ENCODE measurements around the gene LPP. TPM values are rescaled to one million over a fixed set of nuclear protein-coding genes. Genes with fewer than 3 reads are reported as not detected.
A peak's percentile ranks its signal among the peaks of the same experiment; 100 is the strongest.

Gene LPP
- total and polyA plus RNA-seq, 4 donors: 11.1 to 219 (median 66.5) TPM

GRCh38 chr3:188209740-188210139 lies 55.8 kb downstream of the LPP start:
- H3K27ac ChIP-seq (ENCODE audit: low read depth in 1 of 2, low read length in 1 of 2): no peak overlapping the region

GRCh38 chr3:188211476-188211875 lies 57.5 kb downstream of the LPP start:
- peak overlapping the region in 1 of 2 donors; percentile 55 for H3K27ac ChIP-seq (ENCODE audit: low read depth in 1 of 2, low read length in 1 of 2)
- H3K27me3 ChIP-seq (ENCODE audit: control insufficient read depth in 3 of 3, insufficient read depth in 3 of 3, low read length in 2 of 3): no peaks in the 10 kb centered on the region
- DNase-seq (no peak), ATAC-seq (ENCODE audit: insufficient read depth, low FRiP score) (no peak)
- H3K36me3 ChIP-seq (ENCODE audit: control insufficient read depth in 4 of 4, insufficient read depth in 4 of 4, low read length in 4 of 4): peaks cover 0 to 9% (median 4%) of the 10 kb centered on the region in 4 donors
- H3K4me3 ChIP-seq: no peak overlapping the region
- 84 to 90% methylated on average over 4 of the region's 4 CpGs for WGBS, 2 donors
- no peaks in the 10 kb centered on the region for H3K9me3 ChIP-seq (ENCODE audit: control insufficient read depth in 4 of 4, insufficient read depth in 3 of 4, low read length in 3 of 4)
- H3K4me1 ChIP-seq (ENCODE audit: control insufficient read depth in 5 of 5, insufficient read depth in 5 of 5, low read length in 5 of 5): peaks cover 0 to 20% (median 4%) of the 10 kb centered on the region in 5 donors
- H3K9ac ChIP-seq (ENCODE audit: insufficient read depth in 1 of 2, low read length in 2 of 2): no peak overlapping the region
- TF ChIP-seq, protein P1, sequence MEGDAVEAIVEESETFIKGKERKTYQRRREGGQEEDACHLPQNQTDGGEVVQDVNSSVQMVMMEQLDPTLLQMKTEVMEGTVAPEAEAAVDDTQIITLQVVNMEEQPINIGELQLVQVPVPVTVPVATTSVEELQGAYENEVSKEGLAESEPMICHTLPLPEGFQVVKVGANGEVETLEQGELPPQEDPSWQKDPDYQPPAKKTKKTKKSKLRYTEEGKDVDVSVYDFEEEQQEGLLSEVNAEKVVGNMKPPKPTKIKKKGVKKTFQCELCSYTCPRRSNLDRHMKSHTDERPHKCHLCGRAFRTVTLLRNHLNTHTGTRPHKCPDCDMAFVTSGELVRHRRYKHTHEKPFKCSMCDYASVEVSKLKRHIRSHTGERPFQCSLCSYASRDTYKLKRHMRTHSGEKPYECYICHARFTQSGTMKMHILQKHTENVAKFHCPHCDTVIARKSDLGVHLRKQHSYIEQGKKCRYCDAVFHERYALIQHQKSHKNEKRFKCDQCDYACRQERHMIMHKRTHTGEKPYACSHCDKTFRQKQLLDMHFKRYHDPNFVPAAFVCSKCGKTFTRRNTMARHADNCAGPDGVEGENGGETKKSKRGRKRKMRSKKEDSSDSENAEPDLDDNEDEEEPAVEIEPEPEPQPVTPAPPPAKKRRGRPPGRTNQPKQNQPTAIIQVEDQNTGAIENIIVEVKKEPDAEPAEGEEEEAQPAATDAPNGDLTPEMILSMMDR (IDR thresholded peaks at IDR 0.05; ENCODE audit: control extremely low read depth, extremely low read depth): no peak

More at GRCh38 chr3:188209740-188210139, 55.8 kb downstream of the LPP start:
- DNase-seq (no peak), ATAC-seq (ENCODE audit: insufficient read depth, low FRiP score) (no peak)
- Histone ChIP-seq H3K9me3 (ENCODE audit: control insufficient read depth in 4 of 4, insufficient read depth in 3 of 4, low read length in 3 of 4) (peaks cover 0 to 1% (median 0%) of the 10 kb centered on the region in 4 donors), H3K36me3 (ENCODE audit: control insufficient read depth in 4 of 4, insufficient read depth in 4 of 4, low read length in 4 of 4) (peaks cover 0 to 9% (median 4%) of the 10 kb centered on the region in 4 donors), H3K9ac (ENCODE audit: insufficient read depth in 1 of 2, low read length in 2 of 2) (no peak overlapping the region), H3K27me3 (ENCODE audit: control insufficient read depth in 3 of 3, insufficient read depth in 3 of 3, low read length in 2 of 3) (no peaks in the 10 kb centered on the region), H3K4me1 (ENCODE audit: control insufficient read depth in 5 of 5, insufficient read depth in 5 of 5, low read length in 5 of 5) (peaks cover 0 to 15% (median 4%) of the 10 kb centered on the region in 5 donors), H3K4me3 (no peak overlapping the region)
- TF ChIP-seq, protein P1 (IDR thresholded peaks at IDR 0.05; ENCODE audit: control extremely low read depth, extremely low read depth): no peak
- WGBS, 2 donors: 93 to 96% methylated on average over 1 of the region's 1 CpG

DNA sequence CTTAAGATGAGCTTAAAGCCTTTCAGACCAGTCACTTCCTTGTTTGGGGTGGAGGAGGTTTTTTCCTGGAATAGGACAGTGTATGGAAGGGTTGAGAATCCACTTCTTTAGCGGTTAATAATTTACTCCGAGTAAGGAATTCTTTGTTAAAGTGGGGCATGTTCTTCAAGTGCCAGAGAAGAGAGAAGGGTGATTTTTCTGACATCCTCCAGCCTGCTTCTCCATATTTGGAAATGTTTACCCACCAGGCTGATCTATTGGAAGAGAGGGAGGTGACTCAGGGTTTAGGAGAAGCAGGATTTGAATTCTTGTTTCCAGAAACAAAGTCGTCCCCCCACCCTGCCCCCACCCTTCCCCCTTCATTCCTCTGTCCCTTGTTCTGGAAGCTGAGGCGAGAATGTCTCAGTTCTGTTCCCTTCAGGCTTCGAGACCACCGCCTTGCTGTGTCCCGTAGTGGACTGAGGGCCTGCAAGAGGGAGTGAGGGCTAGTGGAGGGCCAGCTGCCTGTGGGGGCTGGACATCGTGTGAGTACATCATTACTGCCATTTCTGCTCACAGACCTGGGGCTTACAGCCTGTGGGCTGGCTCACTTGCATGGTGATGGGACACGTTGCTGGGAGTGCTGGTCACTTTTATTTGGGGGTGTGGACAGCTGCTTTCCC lies 58.5 kb downstream of the LPP start:
- DNase-seq (peak; percentile 27 to 73 (median 44)), ATAC-seq (ENCODE audit: insufficient read depth, low FRiP score) (peak; percentile 46)
- WGBS, 2 donors: 62 to 79% methylated on average over 9 of the region's 9 CpGs
- peaks cover 0 to 9% (median 4%) of the 10 kb centered on the region in 4 donors for H3K36me3 ChIP-seq (ENCODE audit: control insufficient read depth in 4 of 4, insufficient read depth in 4 of 4, low read length in 4 of 4)
- no peak overlapping the region for H3K9ac ChIP-seq (ENCODE audit: insufficient read depth in 1 of 2, low read length in 2 of 2)
- TF ChIP-seq, protein P1 (IDR thresholded peaks at IDR 0.05; ENCODE audit: control extremely low read depth, extremely low read depth): no peak
- H3K4me1 ChIP-seq (ENCODE audit: control insufficient read depth in 5 of 5, insufficient read depth in 5 of 5, low read length in 5 of 5): peaks cover 2 to 28% (median 6%) of the 10 kb centered on the region in 5 donors
- no peak overlapping the region for H3K4me3 ChIP-seq
- no peaks in the 10 kb centered on the region for H3K27me3 ChIP-seq (ENCODE audit: control insufficient read depth in 3 of 3, insufficient read depth in 3 of 3, low read length in 2 of 3)
- H3K27ac ChIP-seq (ENCODE audit: low read depth in 1 of 2, low read length in 1 of 2): peak overlapping the region; percentile 58 to 96
- no peaks in the 10 kb centered on the region for H3K9me3 ChIP-seq (ENCODE audit: control insufficient read depth in 4 of 4, insufficient read depth in 3 of 4, low read length in 3 of 4)
